Loucy (cell line): Measurements from ENCODE around the gene FTCDNL1.

Experiments used
- H2AFZ ChIP-seq: fragments of 200-600 bp; sonication (generic); 2 replicates; pipeline ENCODE4 v1.6.0; 2016; ENCODE audit warnings: antibody characterized with exemption, mild to moderate bottlenecking, low read length, moderate library complexity
- H3F3A ChIP-seq: fragments of 200-600 bp; 2 replicates; pipeline ENCODE4 v1.6.0; 2016; ENCODE audit warnings: antibody characterized with exemption, low read depth, mild to moderate bottlenecking
- H3K27me3 ChIP-seq: fragments of 200-600 bp; sonication (generic); 2 replicates; pipeline ENCODE4 v1.6.1; 2014; ENCODE audit warnings: low read length, mild to moderate bottlenecking; ENCODE audit not compliant: insufficient read depth, poor library complexity, severe bottlenecking
- H3K36me3 ChIP-seq: fragments of 200-600 bp; sonication (generic); 2 replicates; pipeline ENCODE4 v1.6.1; 2016; ENCODE audit warnings: low read length; ENCODE audit not compliant: insufficient read depth
- H3K4me1 ChIP-seq: fragments of 200-600 bp; sonication (generic); 2 replicates; pipeline ENCODE4 v1.5.1; 2014; ENCODE audit warnings: low read length, mild to moderate bottlenecking; ENCODE audit not compliant: insufficient read depth, poor library complexity, severe bottlenecking
- H3K4me2 ChIP-seq: fragments of 200-600 bp; sonication (generic); 2 replicates; pipeline ENCODE4 v1.6.0; 2014; ENCODE audit warnings: antibody characterized with exemption, low read length, low read depth, mild to moderate bottlenecking; ENCODE audit not compliant: poor library complexity, severe bottlenecking
- H3K4me3 ChIP-seq: fragments of 200-600 bp; sonication (generic); 2 replicates; pipeline ENCODE4 v1.5.1; 2014; ENCODE audit warnings: low read length, mild to moderate bottlenecking, mixed read lengths; ENCODE audit not compliant: poor library complexity, severe bottlenecking
- H3K79me2 ChIP-seq: fragments of 200-600 bp; sonication (generic); 2 replicates; pipeline ENCODE4 v1.6.1; 2014; ENCODE audit warnings: low read length; ENCODE audit not compliant: insufficient read depth
- H3K9ac ChIP-seq: fragments of 200-600 bp; sonication (generic); 2 replicates; pipeline ENCODE4 v1.6.0; 2014; ENCODE audit warnings: mild to moderate bottlenecking, low read depth, low read length, moderate library complexity; ENCODE audit not compliant: poor library complexity, severe bottlenecking
- H3K9me2 ChIP-seq: fragments of 200-600 bp; sonication (generic); replicated peaks from 2 replicates; pipeline ENCODE4 v1.6.1; 2016; ENCODE audit warnings: low read depth, low read length, mixed read lengths
- H3K9me3 ChIP-seq: fragments of 200-600 bp; sonication (generic); 2 replicates; pipeline ENCODE4 v1.6.1; 2014; ENCODE audit warnings: mild to moderate bottlenecking, antibody characterized with exemption, low read length, low read depth; ENCODE audit not compliant: insufficient read depth
- H4K20me1 ChIP-seq: fragments of 200-600 bp; sonication (generic); 2 replicates; pipeline ENCODE4 v1.6.0; 2014; ENCODE audit warnings: antibody characterized with exemption, low read length, mild to moderate bottlenecking; ENCODE audit not compliant: insufficient read depth, poor library complexity, severe bottlenecking
- EZH2phosphoT487 ChIP-seq: fragments of 200-600 bp; IDR thresholded peaks from 2 replicates; pipeline ENCODE4 v1.6.1; 2018; ENCODE audit warnings: antibody characterized with exemption, mild to moderate bottlenecking, moderate library complexity, borderline replicate concordance
- TF ChIP-seq, protein P1 (sequence below): fragments of 200-600 bp; sonication (generic); conservative IDR thresholded peaks from 2 replicates; pipeline ENCODE4 v1.5.1; 2014; ENCODE audit warnings: mild to moderate bottlenecking, antibody characterized with exemption, low read length

The FTCDNL1 gene

DNA sequence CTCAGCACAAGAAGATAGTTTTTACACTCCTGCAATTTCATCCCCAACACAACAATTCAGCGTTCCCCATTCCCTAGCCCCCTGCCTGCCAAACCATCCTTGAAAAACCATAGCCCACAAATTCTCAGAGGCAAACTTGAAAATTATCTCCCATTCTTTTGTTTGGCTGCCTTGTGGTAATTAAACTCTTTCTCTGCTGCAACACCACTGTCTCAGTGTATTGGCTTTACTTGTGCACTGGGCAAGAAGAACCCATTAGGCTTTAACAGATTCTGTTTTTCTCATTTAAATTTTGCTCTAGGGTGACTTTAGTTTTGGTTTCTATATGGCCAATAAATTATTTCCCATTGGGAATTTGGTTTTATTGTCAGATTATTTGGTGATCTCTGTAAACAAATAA lies 23.2 kb upstream of the FTCDNL1 start:
- Histone ChIP-seq H3K4me1 (no peaks in the 10 kb centered on the region), H3K9me3 (peaks cover 8% of the 10 kb centered on the region; the same call in 1 of the 2 replicates), H3K4me2 (no peak overlapping the region), H3F3A (no peaks in the 10 kb centered on the region), H3K9me2 (no peaks in the 10 kb centered on the region), H4K20me1 (no peaks in the 10 kb centered on the region), H3K79me2 (no peaks in the 10 kb centered on the region), H3K36me3 (no peaks in the 10 kb centered on the region), H3K9ac (no peak overlapping the region), H3K4me3 (no peak overlapping the region), H3K27me3 (no peaks in the 10 kb centered on the region), H2AFZ (no peak overlapping the region)
- TF ChIP-seq, protein P1, sequence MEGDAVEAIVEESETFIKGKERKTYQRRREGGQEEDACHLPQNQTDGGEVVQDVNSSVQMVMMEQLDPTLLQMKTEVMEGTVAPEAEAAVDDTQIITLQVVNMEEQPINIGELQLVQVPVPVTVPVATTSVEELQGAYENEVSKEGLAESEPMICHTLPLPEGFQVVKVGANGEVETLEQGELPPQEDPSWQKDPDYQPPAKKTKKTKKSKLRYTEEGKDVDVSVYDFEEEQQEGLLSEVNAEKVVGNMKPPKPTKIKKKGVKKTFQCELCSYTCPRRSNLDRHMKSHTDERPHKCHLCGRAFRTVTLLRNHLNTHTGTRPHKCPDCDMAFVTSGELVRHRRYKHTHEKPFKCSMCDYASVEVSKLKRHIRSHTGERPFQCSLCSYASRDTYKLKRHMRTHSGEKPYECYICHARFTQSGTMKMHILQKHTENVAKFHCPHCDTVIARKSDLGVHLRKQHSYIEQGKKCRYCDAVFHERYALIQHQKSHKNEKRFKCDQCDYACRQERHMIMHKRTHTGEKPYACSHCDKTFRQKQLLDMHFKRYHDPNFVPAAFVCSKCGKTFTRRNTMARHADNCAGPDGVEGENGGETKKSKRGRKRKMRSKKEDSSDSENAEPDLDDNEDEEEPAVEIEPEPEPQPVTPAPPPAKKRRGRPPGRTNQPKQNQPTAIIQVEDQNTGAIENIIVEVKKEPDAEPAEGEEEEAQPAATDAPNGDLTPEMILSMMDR, result no peak
- TF ChIP-seq EZH2phosphoT487, result no peak

DNA sequence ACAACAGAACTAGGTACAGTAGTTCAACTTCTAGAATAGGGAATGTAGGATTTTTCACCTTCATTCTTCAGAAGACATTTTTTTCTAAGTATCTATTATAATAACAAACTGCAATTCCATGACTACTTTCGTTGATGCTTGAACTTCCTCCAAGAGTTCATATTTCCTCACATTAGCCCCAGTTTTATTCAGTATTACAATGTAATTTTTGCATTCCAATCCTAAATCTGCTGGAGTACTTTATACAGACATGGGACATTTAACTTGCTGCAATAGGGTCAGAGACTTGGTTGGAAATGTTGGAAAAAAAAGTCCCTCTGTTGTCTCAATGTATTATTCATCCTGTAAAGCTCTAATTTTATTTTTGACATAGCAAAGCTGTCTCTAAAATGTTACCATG lies 19.6 kb upstream of the FTCDNL1 start:
- no peaks in the 10 kb centered on the region for H3K9me2 ChIP-seq
- no peaks in the 10 kb centered on the region for H4K20me1 ChIP-seq
- H3K36me3 ChIP-seq, result no peaks in the 10 kb centered on the region
- no peak overlapping the region for H3K4me3 ChIP-seq
- TF ChIP-seq, protein P1, result no peak
- no peak for TF ChIP-seq EZH2phosphoT487
- no peak overlapping the region for H2AFZ ChIP-seq
- H3K4me1 ChIP-seq, result no peaks in the 10 kb centered on the region
- no peaks in the 10 kb centered on the region for H3K79me2 ChIP-seq
- no peaks in the 10 kb centered on the region for H3K27me3 ChIP-seq
- no peak overlapping the region for H3K9ac ChIP-seq
- H3F3A ChIP-seq, result no peaks in the 10 kb centered on the region
- H3K4me2 ChIP-seq, result no peak overlapping the region
- peaks cover 8% of the 10 kb centered on the region; the same call in 1 of the 2 replicates for H3K9me3 ChIP-seq

DNA sequence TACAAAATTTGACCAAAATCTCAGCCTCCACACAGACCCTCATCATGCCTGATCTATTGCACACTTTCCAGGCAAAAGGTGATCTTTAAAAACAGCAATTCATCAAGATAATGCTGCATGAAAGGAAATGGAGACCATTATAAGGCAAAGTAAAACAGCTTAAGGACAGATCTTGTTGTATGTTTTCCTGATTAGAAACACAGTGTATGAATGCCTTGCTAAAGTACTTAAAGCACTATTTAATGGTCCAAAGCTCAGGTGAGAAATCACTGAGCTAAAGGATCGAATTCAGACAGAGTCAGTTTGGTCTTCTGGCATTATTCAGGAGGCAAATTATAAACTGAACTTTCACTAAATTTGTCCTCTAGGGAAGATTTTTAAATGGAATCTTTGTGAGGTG lies 18.7 kb upstream of the FTCDNL1 start:
- Histone ChIP-seq H3K9me3 (peaks cover 8% of the 10 kb centered on the region; the same call in 1 of the 2 replicates), H2AFZ (no peak overlapping the region), H3K79me2 (no peaks in the 10 kb centered on the region), H3K9me2 (no peaks in the 10 kb centered on the region), H3K27me3 (no peaks in the 10 kb centered on the region), H3K36me3 (no peaks in the 10 kb centered on the region), H3K4me1 (no peaks in the 10 kb centered on the region), H3F3A (no peaks in the 10 kb centered on the region), H3K9ac (no peak overlapping the region), H3K4me2 (no peak overlapping the region), H4K20me1 (no peaks in the 10 kb centered on the region), H3K4me3 (no peak overlapping the region)
- TF ChIP-seq, protein P1, result no peak
- TF ChIP-seq EZH2phosphoT487, result no peak
